Measurements from ENCODE around the gene CDK3.

Gene CDK3

DNA sequence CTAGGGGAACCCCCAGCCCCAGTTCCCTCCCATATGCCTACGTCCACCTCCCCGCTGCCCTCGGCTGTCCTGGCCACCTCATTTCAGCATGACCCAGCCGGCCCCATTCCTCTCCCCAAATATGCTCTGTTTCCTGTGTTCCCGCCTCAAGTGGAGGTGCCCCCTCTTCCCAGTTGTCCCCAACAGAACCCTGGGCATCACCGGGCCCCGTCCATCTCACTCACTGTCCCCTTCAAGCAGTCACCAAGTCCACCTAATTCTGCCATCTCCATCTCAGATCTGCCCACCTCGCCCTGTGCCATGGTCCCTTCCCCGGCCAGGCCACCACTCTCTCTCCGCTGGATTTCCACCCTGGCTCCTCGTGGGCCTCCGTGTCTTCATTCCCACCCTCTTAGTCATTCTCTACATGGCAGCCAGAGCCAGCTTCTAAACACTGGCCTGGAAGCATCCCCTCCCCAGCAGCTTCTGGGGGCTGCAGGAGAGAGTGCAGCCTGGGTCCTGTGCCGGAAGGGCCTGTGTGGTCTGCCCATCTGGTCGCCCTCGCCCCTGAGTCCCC, 12.8 kb downstream of the CDK3 start:
- Histone ChIP-seq H3K4me1 (ENCODE audit: insufficient read depth, low read length, severe bottlenecking) (no peaks in the 10 kb centered on the region), H3K36me3 (ENCODE audit: insufficient read depth, low read length) (no peaks in the 10 kb centered on the region), H3K4me2 (ENCODE audit: low read length) (no peak overlapping the region), H3K9me2 (ENCODE audit: low read depth, low read length) (no peaks in the 10 kb centered on the region), H3K9me3 (ENCODE audit: low read length) (no peaks in the 10 kb centered on the region), H3K9ac (ENCODE audit: low read length) (no peak overlapping the region), H3K4me3 (ENCODE audit: low read depth, low read length, poor library complexity, severe bottlenecking) (no peak overlapping the region), H4K20me1 (ENCODE audit: insufficient read depth, low read length) (no peaks in the 10 kb centered on the region), H3K79me2 (ENCODE audit: insufficient read depth, low read length) (no peaks in the 10 kb centered on the region), H2AFZ (ENCODE audit: low read length) (no peak overlapping the region), H3F3A (ENCODE audit: insufficient read depth, low read length) (no peaks in the 10 kb centered on the region), H3K27ac (ENCODE audit: low read depth, low read length, poor library complexity, severe bottlenecking) (no peak overlapping the region), H3K27me3 (ENCODE audit: insufficient read depth, low read length) (peaks cover 8% of the 10 kb centered on the region; the same call in 1 of the 2 replicates)
- TF ChIP-seq, protein P1, sequence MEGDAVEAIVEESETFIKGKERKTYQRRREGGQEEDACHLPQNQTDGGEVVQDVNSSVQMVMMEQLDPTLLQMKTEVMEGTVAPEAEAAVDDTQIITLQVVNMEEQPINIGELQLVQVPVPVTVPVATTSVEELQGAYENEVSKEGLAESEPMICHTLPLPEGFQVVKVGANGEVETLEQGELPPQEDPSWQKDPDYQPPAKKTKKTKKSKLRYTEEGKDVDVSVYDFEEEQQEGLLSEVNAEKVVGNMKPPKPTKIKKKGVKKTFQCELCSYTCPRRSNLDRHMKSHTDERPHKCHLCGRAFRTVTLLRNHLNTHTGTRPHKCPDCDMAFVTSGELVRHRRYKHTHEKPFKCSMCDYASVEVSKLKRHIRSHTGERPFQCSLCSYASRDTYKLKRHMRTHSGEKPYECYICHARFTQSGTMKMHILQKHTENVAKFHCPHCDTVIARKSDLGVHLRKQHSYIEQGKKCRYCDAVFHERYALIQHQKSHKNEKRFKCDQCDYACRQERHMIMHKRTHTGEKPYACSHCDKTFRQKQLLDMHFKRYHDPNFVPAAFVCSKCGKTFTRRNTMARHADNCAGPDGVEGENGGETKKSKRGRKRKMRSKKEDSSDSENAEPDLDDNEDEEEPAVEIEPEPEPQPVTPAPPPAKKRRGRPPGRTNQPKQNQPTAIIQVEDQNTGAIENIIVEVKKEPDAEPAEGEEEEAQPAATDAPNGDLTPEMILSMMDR (IDR thresholded peaks at IDR 0.05; ENCODE audit: low read length), result no peak
- TF ChIP-seq EZH2 (IDR thresholded peaks at IDR 0.05; ENCODE audit: borderline replicate concordance, low read length), result no peak

DNA sequence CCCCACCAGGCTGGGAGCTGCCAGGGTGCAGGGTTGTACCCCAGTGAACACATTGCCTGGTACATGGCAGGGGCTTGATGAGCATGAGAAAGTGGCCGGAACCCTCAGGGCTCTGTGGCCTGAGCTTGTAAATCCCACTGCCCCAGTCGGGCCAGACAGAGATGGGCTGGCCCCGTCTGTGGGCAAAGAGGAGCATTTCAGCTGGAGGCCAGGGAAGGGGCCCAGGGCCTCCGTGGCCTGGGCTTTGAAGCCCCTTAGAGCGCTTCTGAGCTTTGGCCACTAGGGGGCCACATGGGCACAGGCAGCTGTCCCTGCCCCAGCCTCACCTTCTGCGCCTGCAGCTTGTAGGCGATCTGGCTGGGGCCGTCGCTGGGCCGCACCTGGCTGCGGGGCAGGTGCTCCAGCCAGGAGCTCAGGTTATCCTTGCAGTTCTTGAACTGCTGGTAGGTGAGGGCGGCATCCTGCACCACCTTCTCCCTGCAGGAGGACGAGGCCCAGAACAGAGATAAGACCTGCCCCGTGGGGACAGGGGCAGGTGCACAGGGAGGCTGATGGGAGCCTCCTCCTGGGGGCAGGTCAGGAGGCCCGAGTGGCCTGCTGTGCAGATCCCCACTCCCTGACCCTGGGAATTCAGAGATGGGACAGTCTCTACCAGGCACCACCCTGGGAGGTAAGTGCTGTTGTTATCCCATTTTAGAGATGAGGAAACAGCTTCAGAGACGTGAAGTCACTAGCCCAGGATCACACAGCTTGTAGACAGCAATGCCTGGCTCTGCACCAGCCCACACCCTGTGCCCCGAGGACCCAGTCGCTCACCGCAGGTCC, 13.7 kb downstream of the CDK3 start:
- Histone ChIP-seq H3K4me3 (ENCODE audit: low read depth, low read length, poor library complexity, severe bottlenecking) (no peak overlapping the region), H3K9me2 (ENCODE audit: low read depth, low read length) (no peaks in the 10 kb centered on the region), H4K20me1 (ENCODE audit: insufficient read depth, low read length) (no peaks in the 10 kb centered on the region), H3K27ac (ENCODE audit: low read depth, low read length, poor library complexity, severe bottlenecking) (no peak overlapping the region), H3F3A (ENCODE audit: insufficient read depth, low read length) (no peaks in the 10 kb centered on the region), H3K27me3 (ENCODE audit: insufficient read depth, low read length) (peaks cover 8% of the 10 kb centered on the region; the same call in 1 of the 2 replicates), H3K9me3 (ENCODE audit: low read length) (no peaks in the 10 kb centered on the region), H3K4me2 (ENCODE audit: low read length) (no peak overlapping the region), H3K4me1 (ENCODE audit: insufficient read depth, low read length, severe bottlenecking) (no peaks in the 10 kb centered on the region), H2AFZ (ENCODE audit: low read length) (no peak overlapping the region), H3K36me3 (ENCODE audit: insufficient read depth, low read length) (no peaks in the 10 kb centered on the region), H3K79me2 (ENCODE audit: insufficient read depth, low read length) (no peaks in the 10 kb centered on the region), H3K9ac (ENCODE audit: low read length) (no peak overlapping the region)
- no peak for TF ChIP-seq EZH2 (IDR thresholded peaks at IDR 0.05; ENCODE audit: borderline replicate concordance, low read length)
- TF ChIP-seq, protein P1 (IDR thresholded peaks at IDR 0.05; ENCODE audit: low read length), result peak; percentile 84

DNA sequence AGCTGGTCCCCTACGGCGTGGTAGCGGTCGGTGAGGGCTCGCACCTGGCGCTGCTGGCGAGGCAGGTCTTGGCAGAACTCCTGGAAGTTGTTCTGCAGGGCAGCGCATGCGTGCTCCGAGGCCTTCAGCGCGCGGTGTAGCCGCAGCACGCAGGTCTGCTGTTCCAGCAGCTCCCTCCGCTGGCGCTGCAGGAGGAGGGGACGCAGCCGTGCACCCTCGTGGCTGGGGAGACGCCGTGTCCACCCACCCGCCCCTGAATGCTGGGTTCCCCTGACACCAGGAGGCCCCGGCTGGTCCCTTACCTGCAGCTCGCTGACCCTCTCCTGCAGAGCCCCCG, 14.2 kb downstream of the CDK3 start:
- Histone ChIP-seq H3K4me3 (ENCODE audit: low read depth, low read length, poor library complexity, severe bottlenecking) (no peak overlapping the region), H3K36me3 (ENCODE audit: insufficient read depth, low read length) (no peaks in the 10 kb centered on the region), H3K9ac (ENCODE audit: low read length) (no peak overlapping the region), H3F3A (ENCODE audit: insufficient read depth, low read length) (no peaks in the 10 kb centered on the region), H3K9me3 (ENCODE audit: low read length) (no peaks in the 10 kb centered on the region), H3K27me3 (ENCODE audit: insufficient read depth, low read length) (peaks cover 7% of the 10 kb centered on the region; the same call in 1 of the 2 replicates), H2AFZ (ENCODE audit: low read length) (no peak overlapping the region), H3K4me2 (ENCODE audit: low read length) (no peak overlapping the region), H4K20me1 (ENCODE audit: insufficient read depth, low read length) (no peaks in the 10 kb centered on the region), H3K4me1 (ENCODE audit: insufficient read depth, low read length, severe bottlenecking) (no peaks in the 10 kb centered on the region), H3K9me2 (ENCODE audit: low read depth, low read length) (no peaks in the 10 kb centered on the region), H3K27ac (ENCODE audit: low read depth, low read length, poor library complexity, severe bottlenecking) (no peak overlapping the region), H3K79me2 (ENCODE audit: insufficient read depth, low read length) (no peaks in the 10 kb centered on the region)
- TF ChIP-seq EZH2 (IDR thresholded peaks at IDR 0.05; ENCODE audit: borderline replicate concordance, low read length), result no peak
- TF ChIP-seq, protein P1 (IDR thresholded peaks at IDR 0.05; ENCODE audit: low read length), result no peak
